HepG2 (cell line): Measurements from ENCODE around the gene TMEM11.

Source experiments
- FOXP1 ChIP-seq, 2 experiments: fragments of 450-650 bp in 1 of 2; IDR thresholded peaks; 2 replicates each; pipeline ENCODE4 v1.6.1; 2017 to 2018; ENCODE audit warnings: antibody characterized with exemption in 1 of 2
- POLR2AphosphoS5 ChIP-seq: IDR thresholded peaks from 2 replicates; pipeline ENCODE4 v1.6.1; 2012; ENCODE audit warnings: low read depth, low read length
- SMAD1 ChIP-seq: sonication (generic); formaldehyde crosslinking; IDR thresholded peaks from 2 replicates; pipeline ENCODE4 v1.4.0; 2020; ENCODE audit warnings: missing genetic modification reagents, low read depth, mild to moderate bottlenecking, borderline replicate concordance

GRCh38 chr17:21160401-21160800 lies 53.6 kb downstream of the TMEM11 start:
- TF ChIP-seq SMAD1 (CRISPR knock-in tag) = no peak
- TF ChIP-seq FOXP1 (IDR thresholded peaks at IDR 0.05) = no peak
- TF ChIP-seq FOXP1 (CRISPR knock-in tag; IDR thresholded peaks at IDR 0.05) = no peak
- no peak for TF ChIP-seq POLR2AphosphoS5
